A673 (cell line): ENCODE measurements around the gene PRSS56. TPM values are rescaled to one million over a fixed set of nuclear protein-coding genes. Genes with fewer than 3 reads are reported as not detected.
A peak's percentile ranks its signal among the peaks of the same experiment; 100 is the strongest.

Experiments
- Bru-seq: library from RNA; stranded (reverse); fragments of 400-500 nt; gene quantifications from one replicate; lab custom pipeline; 2021; lab: Mats Ljungman, UMichigan
- BruChase-seq, 2 experiments: library from RNA; stranded (reverse); fragments of 400-500 nt; gene quantifications; one replicate each; lab custom pipeline; 2021; lab: Mats Ljungman, UMichigan
- BruUV-seq: library from RNA; stranded (reverse); fragments of 400-500 nt; replicated peaks from 2 replicates; lab custom pipeline; 2021; lab: Mats Ljungman, UMichigan
- CTCF ChIA-PET: fragments of 300-600 bp; sonication (Branson Sonifier 250); formaldehyde crosslinking; loops from one replicate; lab custom pipeline; 2022; ENCODE audit warnings: antibody characterized with exemption; lab: Charles Lee
- POLR2A ChIA-PET: fragments of 300-600 bp; sonication (Branson Sonifier 250); formaldehyde crosslinking; loops from one replicate; lab custom pipeline; 2022; ENCODE audit warnings: antibody characterized with exemption; ENCODE audit not compliant: low non-redundant PET; lab: Charles Lee
- DNase-seq: peaks from one replicate; pipeline ENCODE4 v3.0.0-alpha.2; 2015; ENCODE audit warnings: low spot score
- H3K27ac ChIP-seq: fragments of 200-600 bp; sonication (generic); 2 replicates; pipeline ENCODE4 v1.5.1; 2016; ENCODE audit warnings: mixed run types, low read depth, mild to moderate bottlenecking, mixed read lengths, antibody characterized with exemption, low read length; ENCODE audit not compliant: poor library complexity, severe bottlenecking
- H3K27me3 ChIP-seq: fragments of 200-600 bp; sonication (generic); replicated peaks from 2 replicates; pipeline ENCODE4 v1.6.1; 2017; ENCODE audit warnings: mixed run types, low read depth, mild to moderate bottlenecking, mixed read lengths, antibody characterized with exemption, low read length; ENCODE audit not compliant: insufficient read depth, poor library complexity
- H3K36me3 ChIP-seq: fragments of 200-600 bp; sonication (generic); 2 replicates; pipeline ENCODE4 v1.6.1; 2016; ENCODE audit warnings: mixed run types, mild to moderate bottlenecking, mixed read lengths, antibody characterized with exemption, low read length; ENCODE audit not compliant: insufficient read depth, poor library complexity, severe bottlenecking
- H3K4me1 ChIP-seq: fragments of 200-600 bp; sonication (generic); 2 replicates; pipeline ENCODE4 v1.6.1; 2017; ENCODE audit warnings: mixed run types, mild to moderate bottlenecking, mixed read lengths, antibody characterized with exemption, low read length; ENCODE audit not compliant: insufficient read depth, poor library complexity, severe bottlenecking
- H3K4me3 ChIP-seq: fragments of 200-600 bp; sonication (generic); 2 replicates; pipeline ENCODE4 v1.5.1; 2016; ENCODE audit warnings: low read depth, mixed run types, mild to moderate bottlenecking, mixed read lengths, low read length; ENCODE audit not compliant: poor library complexity, severe bottlenecking
- H3K9me3 ChIP-seq: fragments of 200-600 bp; sonication (generic); 2 replicates; pipeline ENCODE4 v1.6.1; 2016; ENCODE audit warnings: mixed run types, low read depth, mild to moderate bottlenecking, mixed read lengths, antibody characterized with exemption, low read length; ENCODE audit not compliant: poor library complexity, severe bottlenecking
- CTCF ChIP-seq: fragments of 300-800, 200-600 bp; sonication (generic); conservative IDR thresholded peaks from 2 replicates; pipeline ENCODE4 v1.5.1; 2017; ENCODE audit warnings: low read depth, mild to moderate bottlenecking, antibody characterized with exemption, low read length, moderate library complexity, mixed read lengths
- EZH2 ChIP-seq: fragments of 200-600 bp; sonication (generic); IDR thresholded peaks from 2 replicates; pipeline ENCODE4 v1.6.1; 2017; ENCODE audit warnings: borderline replicate concordance, low read depth, mild to moderate bottlenecking, mixed read lengths, antibody characterized with exemption, low read length; ENCODE audit not compliant: poor library complexity, severe bottlenecking
- intact Hi-C: fragments of 100-400 bp; cut with micrococcal nuclease; formaldehyde crosslinking; loops from one replicate; pipeline ENCODE4 v1.10.0; 2022; ENCODE audit not compliant: unreplicated experiment
- long read RNA-seq: library from polyadenylated mRNA; stranded (forward); transcript quantifications from one replicate; pipeline ENCODE4 v2.0.0, GENCODE V29; 2022
- total RNA-seq: library from RNA; stranded (reverse); gene quantifications from 2 replicates; pipeline ENCODE4 v1.2.3, GENCODE V29; 2021

Gene PRSS56
- total RNA-seq (not detected in 2 replicates), Bru-seq, nascent RNA (not detected), BruChase-seq, experiment 1, labeled RNA remaining after a 2-hour chase (not detected), BruChase-seq, experiment 2, labeled RNA remaining after a 6-hour chase (not detected)
- long read RNA-seq = 0 reads

DNA sequence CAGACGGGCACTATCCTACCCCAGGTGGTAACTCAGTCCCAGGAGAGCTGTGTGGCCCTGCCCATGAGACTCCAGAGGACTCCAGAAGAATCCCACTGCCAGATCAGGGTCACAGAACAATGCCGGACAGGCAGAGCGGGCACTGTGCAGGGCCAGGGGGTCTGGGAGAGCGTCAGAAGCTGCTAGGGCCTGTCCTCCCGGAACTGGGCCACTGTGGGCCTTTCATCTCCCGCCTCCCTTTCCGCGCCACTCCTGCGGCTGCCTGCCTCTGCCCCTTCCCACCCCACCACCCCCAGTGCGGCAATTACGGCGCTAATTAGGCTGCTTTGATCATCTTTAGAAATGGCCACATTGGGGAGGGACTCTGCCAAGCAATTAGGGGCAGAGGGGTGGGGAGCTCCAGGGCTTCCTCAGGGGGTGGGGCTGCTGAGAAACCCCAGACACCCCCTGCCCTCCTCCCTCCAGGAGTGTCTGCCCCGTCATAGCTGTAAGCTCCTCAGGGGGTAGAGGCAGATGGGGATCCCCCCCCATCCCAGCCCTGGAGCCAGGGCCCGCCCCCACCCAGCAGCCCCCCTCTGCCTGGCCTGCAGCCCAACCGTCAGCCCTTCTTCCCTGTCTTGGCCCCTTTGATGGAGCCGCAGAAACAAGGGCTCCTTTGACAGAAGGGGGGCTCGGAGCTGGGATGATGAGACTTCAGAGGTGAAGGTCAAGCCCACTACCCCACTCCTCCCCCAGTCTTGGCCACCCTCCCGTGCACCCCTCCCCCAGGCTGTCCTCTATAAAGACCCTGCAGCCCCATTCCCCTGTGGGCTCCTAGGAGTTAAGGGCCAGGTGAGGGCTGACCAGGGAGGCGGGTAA lies at the start of gene PRSS56:
TSS of gene PRSS56 (plus strand) at position 808 of the 858 bp plus-strand sequence. CDS start 211 bp downstream, outside the sequence.
- Histone ChIP-seq H3K27me3 (peaks cover 26% of the 10 kb centered on the region), H3K36me3 (no peaks in the 10 kb centered on the region), H3K27ac (no peak within 1 kb of the TSS), H3K4me3 (no peak within 1 kb of the TSS), H3K9me3 (no peaks in the 10 kb centered on the region), H3K4me1 (peaks cover 7% of the 10 kb centered on the region)
- no peak for DNase-seq
- POLR2A ChIA-PET = no interaction called here
- CTCF ChIA-PET = interaction anchor here (0.6 to 1.4 kb wide), 2 partner anchors 11 to 74 kb away, joined by 3 read pairs; no protein-coding TSS in a partner anchor
- BruUV-seq = no TSS peak
- intact Hi-C loops = loop anchor here (5.0 kb wide), 1 partner anchor 613 kb away; no protein-coding TSS in a partner anchor
- no peak for TF ChIP-seq CTCF
- TF ChIP-seq EZH2 = no peak

DNA sequence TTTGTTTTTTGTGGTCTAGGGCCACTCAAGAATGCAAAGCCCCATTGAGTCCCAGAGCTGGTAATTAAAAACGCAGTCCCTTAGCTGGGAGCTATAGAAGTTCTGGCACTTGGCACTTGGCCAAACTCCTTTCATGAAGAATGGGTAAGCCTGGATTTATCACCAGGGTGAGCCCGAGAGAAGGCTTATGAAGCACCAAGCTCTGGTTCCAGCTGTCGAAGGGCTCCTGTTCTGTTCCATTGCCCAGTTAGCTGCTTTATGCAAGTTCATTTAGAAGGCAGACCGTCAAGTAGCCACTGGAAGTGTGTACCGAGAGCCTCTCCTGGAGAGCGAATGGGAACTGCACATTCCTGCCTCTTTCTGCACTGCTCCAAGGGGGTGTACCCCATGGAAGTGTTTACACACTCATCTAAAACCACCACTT lies 46.7 kb upstream of the PRSS56 start:
- ChIA-PET CTCF (interaction anchor here (1.1 kb wide), 1 partner anchor 49 kb away, joined by 3 read pairs; no protein-coding TSS in a partner anchor), POLR2A (no interaction called here)
- Histone ChIP-seq H3K4me1 (no peaks in the 10 kb centered on the region), H3K27ac (no peak overlapping the region), H3K9me3 (no peaks in the 10 kb centered on the region), H3K36me3 (no peaks in the 10 kb centered on the region), H3K27me3 (peaks cover 20% of the 10 kb centered on the region), H3K4me3 (no peak overlapping the region)
- TF ChIP-seq EZH2 = no peak
- TF ChIP-seq CTCF = no peak
- DNase-seq = peak; percentile 79
- intact Hi-C loops = no loop called here
- BruUV-seq = no TSS peak

DNA sequence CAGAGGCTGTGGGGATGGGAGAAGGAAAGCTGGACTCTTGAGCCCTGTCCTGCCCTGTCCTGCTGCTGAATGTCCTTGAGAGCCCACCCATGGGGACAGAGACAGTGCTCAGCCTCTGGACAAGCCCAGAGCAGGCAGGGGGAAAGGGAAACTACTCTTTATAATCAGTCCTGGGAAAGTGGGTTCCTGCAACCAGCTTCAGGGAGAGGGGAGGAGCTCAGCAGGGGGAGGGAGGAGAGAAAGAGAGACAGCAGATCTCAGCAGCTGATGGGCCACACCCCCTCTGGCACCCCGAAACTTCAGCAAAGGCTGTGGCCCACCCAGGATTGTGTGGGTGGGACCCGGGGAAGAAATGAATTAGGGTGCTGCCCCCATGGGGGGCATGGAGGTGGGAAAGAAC lies 44.1 kb upstream of the PRSS56 start:
- TF ChIP-seq EZH2 (no peak), CTCF (no peak)
- Histone ChIP-seq H3K36me3 (no peaks in the 10 kb centered on the region), H3K4me1 (no peaks in the 10 kb centered on the region), H3K4me3 (no peak overlapping the region), H3K27ac (no peak overlapping the region), H3K9me3 (no peaks in the 10 kb centered on the region), H3K27me3 (peaks cover 16% of the 10 kb centered on the region)
- no TSS peak for BruUV-seq
- ChIA-PET POLR2A (no interaction called here), CTCF (no interaction called here)
- intact Hi-C loops = no loop called here
- DNase-seq = no peak
